Natural killer cell (primary cell): ENCODE measurements around the gene TPT1. TPM values are rescaled to one million over a fixed set of nuclear protein-coding genes. Genes with fewer than 3 reads are reported as not detected.

ENCODE experiments used
- ATAC-seq, 3 donors: fragments of 150-1000 bp in 2 of 3; fragments of 200-7000 bp in 1 of 3; cut with Tn5 transposase; 1 replicate in 1 of 3; 2 replicates in 2 of 3; pipeline ENCODE4 v1.10.0; 2021; ENCODE audit warnings: mild to moderate bottlenecking in 2 of 3, moderate library complexity in 2 of 3
- DNase-seq, 2 donors: peaks; one replicate each; pipeline versions ENCODE4 v3.0.0 to v3.0.0-alpha.2; 2013 to 2021; ENCODE audit warnings: mixed read lengths in 1 of 2
- H3K27ac ChIP-seq: one replicate; pipeline ENCODE4 v1.5.1; 2013; ENCODE audit warnings: mild to moderate bottlenecking, low read length
- H3K27me3 ChIP-seq: one replicate; pipeline ENCODE4 v1.6.1; 2013; ENCODE audit warnings: low read length; ENCODE audit not compliant: control insufficient read depth, insufficient read depth
- H3K36me3 ChIP-seq: one replicate; pipeline ENCODE4 v1.6.1; 2013; ENCODE audit warnings: low read length; ENCODE audit not compliant: control insufficient read depth, insufficient read depth
- H3K4me1 ChIP-seq: one replicate; pipeline ENCODE4 v1.6.1; 2013; ENCODE audit warnings: low read length; ENCODE audit not compliant: control insufficient read depth, insufficient read depth
- H3K4me3 ChIP-seq: one replicate; pipeline ENCODE4 v1.5.1; 2013; ENCODE audit warnings: low read length
- H3K9me3 ChIP-seq: one replicate; pipeline ENCODE4 v1.6.1; 2013; ENCODE audit warnings: low read length; ENCODE audit not compliant: control insufficient read depth, insufficient read depth
- H3K27ac Mint-ChIP-seq, 2 donors: one replicate each; pipeline ENCODE4 v1.8.0; 2022; ENCODE audit warnings: mild to moderate bottlenecking in 2 of 2, mixed read lengths in 2 of 2, moderate library complexity in 1 of 2
- H3K27me3 Mint-ChIP-seq, 2 donors: one replicate each; pipeline ENCODE4 v1.8.0; 2022; ENCODE audit warnings: low read depth in 2 of 2, mixed read lengths in 2 of 2
- H3K36me3 Mint-ChIP-seq: one replicate; pipeline ENCODE4 v1.8.0; 2022; ENCODE audit warnings: mixed read lengths
- H3K4me1 Mint-ChIP-seq, 2 donors: one replicate each; pipeline ENCODE4 v1.8.0; 2022; ENCODE audit warnings: mixed read lengths in 2 of 2
- H3K4me3 Mint-ChIP-seq: one replicate; pipeline ENCODE4 v1.8.0; 2022; ENCODE audit warnings: mild to moderate bottlenecking, moderate library complexity, mixed read lengths
- H3K9me3 Mint-ChIP-seq, 2 donors: one replicate each; pipeline ENCODE4 v1.8.0; 2022; ENCODE audit warnings: mixed read lengths in 2 of 2
- WGBS: methylation state at CpG from one replicate; pipeline ENCODE4 v1.1.7; 2013; ENCODE audit warnings: missing lambda C conversion rate; ENCODE audit not compliant: insufficient coverage; 5-methylcytosine and 5-hydroxymethylcytosine counted together
- intact Hi-C: fragments of 100-400 bp; cut with micrococcal nuclease; formaldehyde crosslinking; loops from one replicate; pipeline ENCODE4 v1.14.2; 2022
- total RNA-seq, 4 donors: library from RNA; stranded (reverse); fragments of 120-200 nt in 1 of 4; gene quantifications; one replicate each; pipeline versions ENCODE4 v1.2.3 to v1.2.4, GENCODE V29; 2013 to 2022
- TF ChIP-seq, protein P1 (sequence below): fragments of 200-600 bp; IDR thresholded peaks from one replicate; pipeline ENCODE4 v1.8.0; 2022; ENCODE audit warnings: antibody characterized with exemption

The TPT1 gene
- total RNA-seq, 3 donors from 2014 or later (not counting 1 experiment from before 2014, with no cell fraction given): 2,606 to 3,166 (median 3,085) TPM

DNA sequence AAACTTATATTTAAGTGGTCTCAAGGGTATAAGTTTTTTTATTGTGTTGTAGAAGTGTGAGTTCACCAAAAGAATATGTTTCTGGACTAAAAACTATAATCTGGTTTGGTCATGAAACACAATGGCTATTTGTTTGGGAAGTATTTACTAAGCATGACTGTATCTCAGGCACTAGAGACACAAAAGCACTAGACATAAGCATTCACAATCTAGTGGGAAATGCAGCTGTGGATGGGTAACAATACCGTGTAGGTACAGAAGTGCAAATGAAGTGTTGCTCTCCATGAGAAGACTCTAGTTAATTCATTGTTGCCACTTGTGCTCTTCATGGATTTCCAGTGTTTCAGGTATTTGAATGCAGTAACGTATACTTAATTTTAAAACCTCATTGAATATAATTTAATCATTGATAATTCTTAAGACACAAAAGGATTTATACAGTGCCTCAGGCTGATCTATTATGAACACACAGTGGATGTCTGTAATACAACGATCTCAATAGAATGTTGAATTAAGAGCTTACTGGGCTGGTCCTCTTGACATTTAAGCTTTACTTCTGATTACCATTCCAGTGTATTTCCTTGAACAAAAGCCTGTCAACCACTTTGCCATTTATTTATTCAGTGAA is 50.9 kb downstream of the TPT1 start:
- Histone ChIP-seq H3K27me3 (no peaks in the 10 kb centered on the region), H3K4me1 (no peaks in the 10 kb centered on the region), H3K9me3 (no peaks in the 10 kb centered on the region), H3K4me3 (no peak overlapping the region), H3K36me3 (peaks cover 9% of the 10 kb centered on the region), H3K27ac (no peak overlapping the region)
- H3K27me3 Mint-ChIP-seq: no peaks in the 10 kb centered on the region
- H3K9me3 Mint-ChIP-seq: no peaks in the 10 kb centered on the region
- intact Hi-C loops: no loop called here
- no peaks in the 10 kb centered on the region for H3K4me1 Mint-ChIP-seq
- no peak overlapping the region for H3K4me3 Mint-ChIP-seq
- H3K36me3 Mint-ChIP-seq: peaks cover 7% of the 10 kb centered on the region
- TF ChIP-seq, protein P1, sequence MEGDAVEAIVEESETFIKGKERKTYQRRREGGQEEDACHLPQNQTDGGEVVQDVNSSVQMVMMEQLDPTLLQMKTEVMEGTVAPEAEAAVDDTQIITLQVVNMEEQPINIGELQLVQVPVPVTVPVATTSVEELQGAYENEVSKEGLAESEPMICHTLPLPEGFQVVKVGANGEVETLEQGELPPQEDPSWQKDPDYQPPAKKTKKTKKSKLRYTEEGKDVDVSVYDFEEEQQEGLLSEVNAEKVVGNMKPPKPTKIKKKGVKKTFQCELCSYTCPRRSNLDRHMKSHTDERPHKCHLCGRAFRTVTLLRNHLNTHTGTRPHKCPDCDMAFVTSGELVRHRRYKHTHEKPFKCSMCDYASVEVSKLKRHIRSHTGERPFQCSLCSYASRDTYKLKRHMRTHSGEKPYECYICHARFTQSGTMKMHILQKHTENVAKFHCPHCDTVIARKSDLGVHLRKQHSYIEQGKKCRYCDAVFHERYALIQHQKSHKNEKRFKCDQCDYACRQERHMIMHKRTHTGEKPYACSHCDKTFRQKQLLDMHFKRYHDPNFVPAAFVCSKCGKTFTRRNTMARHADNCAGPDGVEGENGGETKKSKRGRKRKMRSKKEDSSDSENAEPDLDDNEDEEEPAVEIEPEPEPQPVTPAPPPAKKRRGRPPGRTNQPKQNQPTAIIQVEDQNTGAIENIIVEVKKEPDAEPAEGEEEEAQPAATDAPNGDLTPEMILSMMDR: no peak
- DNase-seq (no peak), ATAC-seq (no peak)
- no peak overlapping the region for H3K27ac Mint-ChIP-seq
- 95% methylated on average over 2 of the region's 3 CpGs for WGBS

Other genes with a start within 250 kb of the TPT1 start
- gene GTF2F2, start 220.7 kb downstream of the TPT1 start, total RNA-seq: 10 to 100 TPM; 13.6 to 16.4 (median 15.7) TPM
- not detected for gene KCTD4, start 140.1 kb downstream of the TPT1 start, total RNA-seq
- 10 to 100 TPM; 15.0 to 22.3 (median 22.0) TPM for gene SLC25A30, start 77.2 kb upstream of the TPT1 start, total RNA-seq
- 10 to 100 TPM; 48.8 to 58.1 (median 55.6) TPM for gene COG3, start 123.8 kb upstream of the TPT1 start, total RNA-seq